GM21576 (cell line): ENCODE results near the gene SH3PXD2A.

Experiments
- ATAC-seq: cut with Tn5 transposase; IDR thresholded peaks from one replicate; pipeline ENCODE4 v1.9.1; 2021; ENCODE audit warnings: mild to moderate bottlenecking, moderate library complexity; ENCODE audit not compliant: unreplicated experiment

Gene SH3PXD2A

DNA sequence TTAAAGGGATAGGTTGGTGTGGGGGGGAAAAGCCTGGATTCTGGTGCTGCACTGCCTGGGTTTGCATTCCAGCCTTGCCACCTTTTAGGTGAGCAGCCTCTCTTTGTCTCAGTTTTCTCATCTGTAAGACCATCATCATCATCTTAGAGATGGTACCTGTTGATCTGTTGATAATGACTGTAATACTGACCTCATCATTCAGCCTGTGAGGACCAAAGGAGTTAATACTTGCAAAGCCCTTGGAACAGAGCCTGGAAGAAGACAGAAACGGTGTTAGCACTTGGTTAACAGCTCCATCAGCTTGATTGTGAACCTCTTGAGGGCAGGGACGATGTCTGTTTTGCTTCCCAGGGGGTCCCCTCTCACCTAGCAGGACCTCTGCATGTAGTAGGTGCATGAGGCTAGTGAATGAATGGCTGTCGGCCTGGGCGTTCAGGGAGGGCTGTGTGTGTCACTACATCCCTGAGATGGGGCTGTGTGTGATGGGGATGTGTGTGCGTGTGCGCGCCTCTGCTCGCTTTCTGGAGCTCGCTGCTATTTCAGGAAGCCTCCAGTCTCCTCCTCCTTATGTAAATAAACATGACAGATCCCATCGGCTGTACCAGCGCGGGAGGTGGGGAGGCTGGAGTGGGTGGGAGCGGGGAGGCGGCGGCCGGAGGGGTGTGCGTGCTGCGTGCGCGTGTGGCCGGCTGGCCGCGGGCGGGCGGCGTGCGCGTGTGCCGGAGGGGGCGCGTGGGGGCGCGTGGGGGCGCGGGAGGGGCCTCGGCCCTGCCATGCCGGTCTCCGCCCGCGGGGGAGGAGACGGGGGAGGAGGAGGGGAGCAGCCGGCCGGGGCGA lies 300.7 kb downstream of the SH3PXD2A start:
- no peak for ATAC-seq

DNA sequence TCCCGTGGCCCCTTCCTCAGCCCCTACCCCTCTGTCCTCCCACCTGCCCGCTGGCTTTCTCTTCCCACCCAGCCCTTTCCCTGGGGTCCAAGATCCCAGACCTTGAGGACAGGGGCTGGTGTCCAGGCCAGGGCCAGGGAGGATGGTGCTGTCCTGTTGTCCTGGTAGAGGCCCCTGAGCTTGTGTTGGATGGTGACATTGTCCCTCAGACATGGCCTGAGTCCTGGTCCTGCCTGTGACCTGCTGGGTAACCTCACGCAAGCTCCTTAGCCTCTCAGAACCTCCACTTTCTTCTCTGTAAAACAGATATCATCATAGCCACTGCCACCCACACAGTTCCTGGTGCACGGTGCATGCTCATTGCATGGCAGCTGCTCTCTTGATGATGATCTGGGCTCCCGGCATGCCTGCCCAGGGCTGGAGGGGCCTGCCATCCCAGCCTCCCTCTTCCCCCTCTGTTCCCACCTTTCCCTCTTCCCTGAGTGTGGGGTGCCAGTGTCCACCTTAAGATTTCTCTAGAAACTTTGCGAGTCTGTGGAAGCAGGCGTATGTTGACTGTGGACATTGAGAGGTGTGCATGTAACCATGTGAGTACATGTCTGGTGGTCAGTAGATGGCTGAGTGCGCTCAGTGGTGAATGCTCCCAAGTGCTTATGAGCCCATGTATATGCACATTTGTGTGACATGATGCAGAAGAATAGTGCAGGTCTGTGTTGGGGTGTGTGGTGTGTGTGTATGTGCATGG lies 301.5 kb downstream of the SH3PXD2A start:
- ATAC-seq, result no peak

DNA sequence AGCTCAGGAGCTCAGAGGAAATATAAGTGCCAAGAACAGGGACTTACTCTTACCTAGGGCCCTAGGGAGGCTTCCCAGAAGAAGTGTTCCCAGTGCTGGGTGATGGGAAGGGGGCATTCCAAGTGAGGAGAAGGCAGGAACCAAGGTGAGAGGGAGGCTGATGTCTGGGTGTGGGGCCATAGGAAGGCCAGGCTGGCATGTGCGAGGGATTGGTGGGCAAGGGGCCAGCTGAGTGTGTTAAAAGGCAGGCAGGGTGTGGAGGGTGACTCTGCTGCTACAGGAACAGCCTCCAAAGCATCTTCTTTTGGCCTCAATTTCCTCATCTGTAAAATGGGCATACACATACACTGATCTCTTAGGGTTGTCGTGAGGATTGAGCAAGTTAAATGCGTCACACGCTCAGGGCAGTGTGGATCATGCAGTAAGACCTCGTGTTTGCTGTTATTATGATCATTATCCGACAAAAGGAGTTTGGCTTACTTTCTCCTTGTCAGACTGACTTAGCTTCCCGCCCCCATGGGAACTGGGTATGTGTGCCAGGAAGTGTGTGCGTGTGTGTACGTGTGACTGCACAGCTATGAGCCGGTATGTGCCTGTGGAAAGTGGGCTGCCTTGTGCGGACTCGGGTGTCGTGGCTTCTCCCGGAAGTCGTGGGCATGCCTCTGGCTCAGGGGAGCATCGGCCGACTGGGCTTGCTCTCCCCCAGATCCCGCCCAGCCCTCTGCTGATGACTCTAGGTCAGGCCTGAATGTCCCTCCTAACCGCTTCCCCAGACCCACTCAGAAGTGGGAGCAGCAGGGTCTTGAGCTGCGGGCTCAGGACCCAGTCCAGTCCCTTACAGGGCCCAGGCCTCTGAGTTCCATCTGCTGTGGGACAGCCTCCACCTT lies 302.3 kb downstream of the SH3PXD2A start:
- no peak for ATAC-seq

- ATAC-seq, result no peak
Measured at GRCh38 chr10:103551619-103552602, 303.5 kb downstream of the SH3PXD2A start.

GRCh38 chr10:103550229-103550628 lies 305.1 kb downstream of the SH3PXD2A start:
- ATAC-seq, result no peak

- no peak for ATAC-seq
Measured at GRCh38 chr10:103549349-103549685, 306.1 kb downstream of the SH3PXD2A start.

GRCh38 chr10:103548581-103549348 lies 306.6 kb downstream of the SH3PXD2A start:
- no peak for ATAC-seq

- no peak for ATAC-seq
Measured at GRCh38 chr10:103548006-103548405, 307.4 kb downstream of the SH3PXD2A start.

DNA sequence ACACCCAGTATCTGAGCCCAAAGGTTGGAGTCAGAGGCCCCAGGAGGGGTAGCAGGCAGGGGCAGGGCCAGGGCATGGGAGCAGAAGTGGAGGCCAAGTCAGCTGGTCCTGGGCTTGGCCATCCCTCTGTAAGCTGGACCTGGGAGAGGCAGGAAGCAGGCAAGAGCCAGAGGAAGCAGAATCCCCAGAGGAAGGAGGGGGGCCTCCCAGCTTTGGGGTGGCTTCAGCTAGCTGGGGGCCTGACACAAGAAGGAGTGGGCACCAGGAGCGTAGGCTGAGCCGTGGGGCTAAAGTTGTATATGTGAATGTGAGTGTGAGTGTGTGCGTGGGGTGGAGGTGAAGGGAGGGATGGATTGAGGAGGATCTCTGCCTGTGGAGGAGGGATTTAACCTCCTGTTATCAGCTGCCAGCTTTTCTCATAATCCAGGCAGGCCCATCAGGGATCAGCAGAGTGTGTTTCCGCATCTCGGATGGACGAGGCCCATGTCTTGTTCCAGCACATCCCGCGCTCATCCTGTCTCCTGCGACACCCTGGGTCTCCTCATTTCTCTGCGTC lies 307.9 kb downstream of the SH3PXD2A start:
- no peak for ATAC-seq

GRCh38 chr10:103546401-103546800 lies 309.0 kb downstream of the SH3PXD2A start:
- no peak for ATAC-seq

DNA sequence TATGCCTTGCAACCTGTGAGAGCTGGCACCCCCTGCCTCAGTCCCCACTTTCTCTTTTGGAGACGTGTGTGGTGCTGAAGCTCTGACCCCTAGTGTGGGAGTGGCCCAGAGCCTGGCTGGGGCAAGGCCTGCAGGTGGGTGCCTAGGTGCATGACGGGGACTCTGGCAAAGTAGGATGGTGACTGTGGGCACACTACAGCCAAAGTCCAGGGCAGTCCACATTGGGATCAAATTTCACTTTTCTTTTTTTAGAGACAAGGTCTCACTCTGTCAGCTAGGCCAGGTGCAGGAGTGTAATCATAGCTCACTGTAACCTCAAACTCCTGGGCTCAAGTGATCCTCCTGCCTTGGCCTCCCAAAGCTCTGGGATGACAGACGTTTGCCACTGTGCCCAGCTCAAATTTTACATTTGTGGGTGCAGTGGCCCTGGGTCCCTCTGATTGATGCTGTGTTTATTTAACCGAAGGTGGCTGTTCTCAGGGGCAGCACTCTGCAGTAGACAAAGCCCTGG lies 309.6 kb downstream of the SH3PXD2A start:
- no peak for ATAC-seq

DNA sequence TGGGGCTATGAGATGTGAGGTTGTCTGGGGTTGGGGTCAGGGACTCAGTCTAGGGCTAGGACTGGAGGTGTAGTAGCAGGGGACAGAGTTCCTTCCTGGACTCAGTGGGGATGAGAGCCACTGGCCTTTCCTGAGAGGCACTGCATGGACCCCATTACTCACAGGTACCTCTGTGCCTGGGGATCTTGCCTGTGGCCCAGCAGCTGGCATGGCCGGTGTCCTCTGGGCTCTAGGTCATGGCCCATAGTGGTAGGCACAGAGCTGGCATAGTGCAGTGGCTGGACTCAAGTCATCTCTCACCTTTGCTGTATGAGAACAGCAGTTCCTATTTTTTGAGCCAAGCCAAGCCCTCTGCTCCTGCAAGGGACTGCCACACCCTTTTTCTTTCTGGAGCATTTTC lies 310.0 kb downstream of the SH3PXD2A start:
- ATAC-seq, result no peak

DNA sequence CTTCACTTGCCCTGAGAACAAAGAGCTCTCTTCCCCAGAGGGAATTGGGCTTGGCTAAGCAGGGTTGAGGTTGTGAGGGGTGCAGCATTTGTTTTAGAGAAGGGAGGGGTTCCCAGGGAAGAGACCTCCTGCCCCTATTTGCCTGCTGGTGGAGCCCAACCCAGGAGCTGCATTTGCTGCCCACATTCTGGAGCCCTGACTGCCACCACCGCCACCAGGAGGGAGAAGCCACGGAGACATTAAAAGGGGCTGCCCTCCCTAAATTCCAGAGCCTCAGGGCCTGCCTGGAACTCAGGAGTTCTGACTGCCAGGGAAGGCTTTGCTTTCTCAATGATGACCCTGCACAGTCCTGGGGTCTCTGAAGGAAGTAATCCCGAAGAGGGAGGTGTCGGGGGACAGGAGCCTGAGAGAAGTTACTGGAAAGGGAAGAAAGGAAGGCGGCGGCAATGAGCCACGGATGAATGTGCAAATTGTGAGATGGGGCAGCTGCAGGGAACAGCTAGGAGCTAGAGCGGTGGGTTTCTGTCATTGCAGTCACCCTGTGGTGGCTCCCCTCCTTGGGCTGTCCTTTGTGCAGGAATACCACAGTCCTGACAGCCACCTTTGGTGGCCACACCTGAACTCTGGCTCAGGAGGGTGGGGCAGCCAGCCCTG lies 310.6 kb downstream of the SH3PXD2A start:
- ATAC-seq, result no peak
